ENCODE data around the gene PPM1H. TPM values are rescaled to one million over a fixed set of nuclear protein-coding genes. Genes with fewer than 3 reads are reported as not detected.

The PPM1H gene
- total RNA-seq, 2 donors from 2014 or later: 46.4 to 74.4 TPM

- Histone ChIP-seq H3K9ac (ENCODE audit: extremely low read depth, low read length, poor library complexity, severe bottlenecking) (no peak overlapping the region), H3K4me3 (ENCODE audit: low read length) (no peak overlapping the region), H3K27ac (ENCODE audit: low read depth, low read length) (no peak overlapping the region), H3K4me1 (ENCODE audit: control insufficient read depth, insufficient read depth, low read length) (peaks cover 4% of the 10 kb centered on the region), H3K36me3 (ENCODE audit: control insufficient read depth, insufficient read depth, low read length) (no peaks in the 10 kb centered on the region), H3K9me3 (ENCODE audit: control insufficient read depth, low read length) (no peaks in the 10 kb centered on the region), H3K27me3 (ENCODE audit: control insufficient read depth, insufficient read depth, low read length, poor library complexity, severe bottlenecking) (no peaks in the 10 kb centered on the region)
- 48 to 72% methylated on average over 2 to 4 of the region's 4 CpGs for WGBS, 2 experiments (ENCODE audit: insufficient coverage in 1 of 2, insufficient read length in 1 of 2)
- H3K4me1 Mint-ChIP-seq: peaks cover 18% of the 10 kb centered on the region
- H3K36me3 Mint-ChIP-seq (ENCODE audit: low read depth): peaks cover 24% of the 10 kb centered on the region
- DNase-seq: peak; percentile 61
- H3K4me3 Mint-ChIP-seq: no peak overlapping the region
- H3K9me3 Mint-ChIP-seq: no peaks in the 10 kb centered on the region
- H3K27ac Mint-ChIP-seq: no peak overlapping the region
- peak; percentile 28 for TF ChIP-seq CTCF (conservative IDR thresholded peaks at IDR 0.05)
- no peaks in the 10 kb centered on the region for H3K27me3 Mint-ChIP-seq (ENCODE audit: insufficient read depth)
Measured at GRCh38 chr12:62802984-62803383, 132.0 kb downstream of the PPM1H start.

- Histone ChIP-seq H3K36me3 (ENCODE audit: control insufficient read depth, insufficient read depth, low read length) (no peaks in the 10 kb centered on the region), H3K9ac (ENCODE audit: extremely low read depth, low read length, poor library complexity, severe bottlenecking) (no peak overlapping the region), H3K9me3 (ENCODE audit: control insufficient read depth, low read length) (no peaks in the 10 kb centered on the region), H3K27ac (ENCODE audit: low read depth, low read length) (no peak overlapping the region), H3K27me3 (ENCODE audit: control insufficient read depth, insufficient read depth, low read length, poor library complexity, severe bottlenecking) (no peaks in the 10 kb centered on the region), H3K4me1 (ENCODE audit: control insufficient read depth, insufficient read depth, low read length) (peaks cover 8% of the 10 kb centered on the region), H3K4me3 (ENCODE audit: low read length) (no peak overlapping the region)
- DNase-seq: no peak
- Mint-ChIP-seq H3K27me3 (ENCODE audit: insufficient read depth) (no peaks in the 10 kb centered on the region), H3K36me3 (ENCODE audit: low read depth) (peaks cover 24% of the 10 kb centered on the region), H3K4me1 (peaks cover 23% of the 10 kb centered on the region), H3K27ac (peak overlapping the region; percentile 18), H3K9me3 (no peaks in the 10 kb centered on the region), H3K4me3 (no peak overlapping the region)
- TF ChIP-seq CTCF (conservative IDR thresholded peaks at IDR 0.05): no peak
- 94 to 99% methylated on average over 7 of the region's 7 CpGs for WGBS, 2 experiments (ENCODE audit: insufficient coverage in 1 of 2, insufficient read length in 1 of 2)
Measured at GRCh38 chr12:62802321-62802720, 132.6 kb downstream of the PPM1H start.

- Histone ChIP-seq H3K27me3 (ENCODE audit: control insufficient read depth, insufficient read depth, low read length, poor library complexity, severe bottlenecking) (no peaks in the 10 kb centered on the region), H3K4me1 (ENCODE audit: control insufficient read depth, insufficient read depth, low read length) (peaks cover 11% of the 10 kb centered on the region), H3K36me3 (ENCODE audit: control insufficient read depth, insufficient read depth, low read length) (no peaks in the 10 kb centered on the region), H3K27ac (ENCODE audit: low read depth, low read length) (no peak overlapping the region), H3K9me3 (ENCODE audit: control insufficient read depth, low read length) (no peaks in the 10 kb centered on the region), H3K9ac (ENCODE audit: extremely low read depth, low read length, poor library complexity, severe bottlenecking) (no peak overlapping the region), H3K4me3 (ENCODE audit: low read length) (no peak overlapping the region)
- H3K4me3 Mint-ChIP-seq: no peak overlapping the region
- H3K36me3 Mint-ChIP-seq (ENCODE audit: low read depth): peaks cover 21% of the 10 kb centered on the region
- no peak for TF ChIP-seq CTCF (conservative IDR thresholded peaks at IDR 0.05)
- no peaks in the 10 kb centered on the region for H3K27me3 Mint-ChIP-seq (ENCODE audit: insufficient read depth)
- DNase-seq: peak; percentile 48
- H3K27ac Mint-ChIP-seq: no peak overlapping the region
- H3K9me3 Mint-ChIP-seq: no peaks in the 10 kb centered on the region
- 92 to 96% methylated on average over 26 to 28 of the region's 28 CpGs for WGBS, 2 experiments (ENCODE audit: insufficient coverage in 1 of 2, insufficient read length in 1 of 2)
- peaks cover 25% of the 10 kb centered on the region for H3K4me1 Mint-ChIP-seq
Measured at GRCh38 chr12:62801796-62802195, 133.2 kb downstream of the PPM1H start.

All from endodermal cell (in vitro differentiated cells).